Amniotic stem cell (primary cell): Measurements from ENCODE around the gene RHBG.
"Not testable (repeated sequence)": the region's sequence is repeated elsewhere in the genome, so short reads cannot be mapped to it uniquely, and the experiment has no call there.

Experiments
- DNase-seq: peaks from one replicate; lab custom pipeline; 2025; lab: John Stamatoyannopoulos, UW

The RHBG gene

GRCh38 chr1:156360534-156360933, 8.5 kb upstream of the RHBG start:
- no peak for DNase-seq

GRCh38 chr1:156365754-156366153, 3.3 kb upstream of the RHBG start:
- DNase-seq = no peak

GRCh38 chr1:156366378-156367166, 2.4 kb upstream of the RHBG start:
- DNase-seq = no peak

GRCh38 chr1:156367383-156368156, 1.4 kb upstream of the RHBG start:
- DNase-seq = no peak

GRCh38 chr1:156368157-156368658, 803 bp upstream of the RHBG start:
- DNase-seq = no peak

- not testable (repeated sequence) for DNase-seq
Observed at GRCh38 chr1:156369685-156370286, 775 bp downstream of the RHBG start.

GRCh38 chr1:156371553-156372264, 2.7 kb downstream of the RHBG start:
- DNase-seq = no peak

GRCh38 chr1:156372265-156372586, 3.2 kb downstream of the RHBG start:
- no peak for DNase-seq

- no peak for DNase-seq
Observed at GRCh38 chr1:156372876-156373275, 3.9 kb downstream of the RHBG start.

- no peak for DNase-seq
Observed at GRCh38 chr1:156373546-156373945, 4.5 kb downstream of the RHBG start.

- no peak for DNase-seq
Observed at GRCh38 chr1:156376146-156376545, 7.1 kb downstream of the RHBG start.

- no peak for DNase-seq
Observed at GRCh38 chr1:156376958-156377919, 8.2 kb downstream of the RHBG start.

GRCh38 chr1:156378557-156378956, 9.5 kb downstream of the RHBG start:
- DNase-seq = no peak

- no peak for DNase-seq
Observed at GRCh38 chr1:156379420-156380165, 10.6 kb downstream of the RHBG start.

- no peak for DNase-seq
Observed at GRCh38 chr1:156382561-156382960, 13.6 kb downstream of the RHBG start.

- DNase-seq = peak; percentile 26
Observed at GRCh38 chr1:156383023-156383422, 14.0 kb downstream of the RHBG start.

GRCh38 chr1:156384007-156384406, 15.0 kb downstream of the RHBG start:
- DNase-seq = no peak

- DNase-seq = no peak
Observed at GRCh38 chr1:156384658-156385057, 15.6 kb downstream of the RHBG start.

GRCh38 chr1:156385534-156386031, 16.6 kb downstream of the RHBG start:
- peak; percentile 28 for DNase-seq
